Caki2 (cell line): ENCODE measurements around the gene SLC33A1. TPM values are rescaled to one million over a fixed set of nuclear protein-coding genes. Genes with fewer than 3 reads are reported as not detected.

ENCODE experiments used
- DNase-seq: peaks from one replicate; pipeline ENCODE4 v3.0.0-alpha.2; 2015; ENCODE audit warnings: low read depth
- in situ Hi-C: cut with HindIII; loops from 2 replicates; pipeline ENCODE4 v1.10.0; 2016; ENCODE audit warnings: low sequenced_read_pairs, low pct_unique_long_range_greater_than_20kb, mixed read lengths
- total RNA-seq: library from RNA; depleted of rRNA; stranded (reverse); fragments of >200 nt; shearing (Covaris generic); gene quantifications from 2 replicates; pipeline ENCODE4 v1.2.3, GENCODE V29; 2014; ENCODE audit warnings: low replicate concordance; rRNA removed

SLC33A1 gene
- total RNA-seq, 1 experiment from 2014 or later, result 34.1 TPM

DNA sequence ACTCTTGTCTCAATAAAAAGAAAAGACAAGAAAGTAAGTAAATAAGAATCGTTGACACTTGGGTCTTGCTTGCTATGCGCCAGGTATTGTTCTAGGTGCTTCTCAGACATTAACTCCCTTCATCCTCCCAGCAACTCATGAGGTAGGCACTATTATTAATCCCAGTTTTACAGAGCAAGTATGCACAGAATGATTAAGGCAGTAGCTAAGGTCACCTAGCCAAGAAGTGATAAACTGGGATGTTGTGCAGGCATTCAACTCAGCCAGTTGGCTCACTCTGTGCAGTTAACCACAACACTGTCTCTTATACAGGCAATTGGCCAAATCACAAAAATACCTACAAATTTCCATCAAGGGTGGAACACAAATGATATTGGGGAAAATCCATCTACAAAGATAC is 46.4 kb downstream of the SLC33A1 start:
- no peak for DNase-seq
- in situ Hi-C loops, result no loop called here

DNA sequence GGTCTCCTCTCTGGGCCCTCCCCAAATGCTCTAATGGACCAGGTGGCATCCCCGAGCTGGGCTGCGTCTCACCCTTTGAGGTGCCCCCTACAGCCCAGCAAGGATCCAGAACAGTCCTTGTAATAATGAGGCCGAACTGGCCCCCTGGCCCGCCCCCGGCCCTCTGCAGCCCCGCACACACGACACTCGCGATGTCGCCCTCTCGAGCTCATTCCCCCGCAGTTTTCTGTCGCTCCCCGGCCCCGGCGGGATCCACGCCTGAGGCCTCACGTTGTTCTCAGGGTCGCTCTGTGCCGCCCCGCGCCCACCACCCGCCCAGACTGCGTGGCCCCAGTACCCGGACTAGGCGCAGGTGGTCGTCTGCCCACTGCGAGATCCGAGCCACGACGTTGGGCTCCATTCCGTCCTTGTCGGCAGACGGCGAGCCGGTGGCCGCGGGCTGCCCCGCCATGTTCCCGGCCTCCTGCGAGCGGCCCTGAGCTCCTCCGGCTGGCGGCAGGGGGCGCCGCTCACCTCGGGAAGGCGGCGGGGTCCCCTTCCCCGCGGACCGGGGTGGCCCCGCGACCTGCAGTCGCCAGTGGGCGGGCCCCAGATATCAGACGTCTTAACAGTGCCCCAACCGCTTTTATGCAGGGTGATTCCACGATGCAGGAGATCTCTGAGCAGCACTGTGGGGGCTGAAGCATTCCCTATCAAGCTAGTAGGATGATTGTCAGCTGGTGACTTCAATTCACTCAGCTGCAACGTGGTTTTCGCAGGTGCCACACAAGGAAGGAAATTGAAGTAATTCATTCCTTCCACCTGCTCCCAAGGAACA is 48.2 kb downstream of the SLC33A1 start, which contains the start of gene C3orf33:
Gene C3orf33, minus strand, starts transcription at position 477 of the 817 bp plus-strand sequence. Its CDS starts 26 bp downstream, at position 451.
- in situ Hi-C loops, result no loop called here
- peak; percentile 86 for DNase-seq

DNA sequence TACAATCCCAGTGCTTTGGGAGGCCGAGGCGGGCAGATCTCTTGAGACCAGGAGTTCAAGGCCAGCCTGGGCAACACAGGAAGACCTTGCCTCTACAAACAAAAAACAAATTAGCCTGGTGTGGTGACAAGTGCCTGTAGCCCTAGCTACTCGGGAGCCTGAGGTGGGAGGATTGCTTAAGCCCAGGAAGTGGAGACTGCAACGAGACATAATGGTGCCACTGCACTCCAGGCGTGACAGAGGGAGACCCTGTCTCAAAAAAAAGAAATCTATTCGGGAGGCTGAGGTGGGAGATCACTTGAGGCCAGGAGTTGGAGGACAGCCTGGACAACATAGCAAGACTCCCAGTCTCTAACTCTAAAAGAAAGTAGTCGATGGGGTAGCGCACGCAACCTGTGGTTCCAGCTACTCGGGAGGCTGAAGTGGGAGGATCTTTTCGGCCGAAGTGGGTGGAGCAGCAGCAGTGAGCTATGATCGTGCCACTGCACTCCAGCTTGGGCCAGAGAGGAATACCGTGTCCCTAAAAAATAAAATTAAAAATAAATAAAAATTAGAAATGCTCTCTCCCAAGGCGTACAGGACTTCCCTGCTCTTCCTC is 48.9 kb downstream of the SLC33A1 start:
- in situ Hi-C loops, result no loop called here
- DNase-seq, result peak; percentile 51

DNA sequence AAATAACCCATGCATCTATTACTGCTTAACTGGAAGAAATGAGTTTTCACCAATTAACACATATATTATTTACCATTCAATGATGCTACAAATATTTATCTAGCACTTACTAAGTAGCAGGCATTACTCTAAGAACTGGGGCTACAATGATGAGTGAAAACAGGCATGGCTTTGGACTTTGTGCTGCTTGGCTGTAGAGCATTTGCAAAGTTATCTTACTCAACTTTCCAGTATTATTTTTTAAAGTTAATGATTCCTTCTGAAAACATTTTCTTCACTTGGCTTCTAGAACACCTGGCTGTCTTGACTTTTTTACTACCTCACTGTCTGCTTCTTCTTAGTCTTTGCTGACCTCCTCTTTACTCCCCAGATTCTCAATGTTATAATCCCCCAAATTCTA is 49.9 kb downstream of the SLC33A1 start:
- in situ Hi-C loops, result no loop called here

DNA sequence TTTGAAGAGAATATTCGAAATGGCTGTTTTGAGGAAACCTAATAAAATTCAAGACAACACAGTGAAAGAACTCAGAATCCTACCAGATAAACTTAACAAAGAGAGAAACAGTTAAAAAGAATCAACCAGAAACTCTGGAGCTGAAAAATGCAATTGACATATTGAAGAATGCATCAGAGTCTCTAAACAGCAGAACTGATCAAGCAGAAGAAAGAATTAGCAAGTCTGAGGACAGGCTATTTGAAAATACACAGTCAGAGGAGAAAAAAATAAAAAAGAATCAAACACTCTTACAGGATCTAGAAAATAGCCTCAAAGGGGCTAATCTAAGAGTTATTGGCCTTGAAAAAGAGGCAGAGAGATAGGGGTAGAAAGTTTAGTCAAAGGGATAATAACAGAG is 61.7 kb downstream of the SLC33A1 start:
- in situ Hi-C loops, result no loop called here
- DNase-seq, result no peak

More for the DNA sequence above, 49.9 kb downstream of the SLC33A1 start:
- no peak for DNase-seq

DNA sequence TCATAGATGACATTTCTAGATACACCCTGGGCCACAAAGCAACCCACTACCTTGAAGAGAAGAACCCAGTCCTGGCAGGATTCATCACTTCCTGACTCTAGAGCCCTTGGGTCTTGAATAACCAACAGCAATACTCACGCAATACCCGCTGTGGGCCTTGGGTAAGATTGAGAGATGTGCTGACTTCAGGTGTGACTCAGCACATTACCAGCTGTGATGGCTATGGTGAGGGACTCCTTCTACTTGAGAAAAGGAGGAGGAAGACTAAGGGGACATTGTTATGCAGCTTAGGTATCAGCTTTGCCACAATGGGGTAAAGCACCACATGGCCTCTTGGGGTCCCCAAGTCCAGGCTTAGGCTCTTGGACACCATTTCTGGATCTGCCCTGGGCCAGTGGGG is 63.0 kb downstream of the SLC33A1 start:
- in situ Hi-C loops, result no loop called here
- DNase-seq, result no peak

DNA sequence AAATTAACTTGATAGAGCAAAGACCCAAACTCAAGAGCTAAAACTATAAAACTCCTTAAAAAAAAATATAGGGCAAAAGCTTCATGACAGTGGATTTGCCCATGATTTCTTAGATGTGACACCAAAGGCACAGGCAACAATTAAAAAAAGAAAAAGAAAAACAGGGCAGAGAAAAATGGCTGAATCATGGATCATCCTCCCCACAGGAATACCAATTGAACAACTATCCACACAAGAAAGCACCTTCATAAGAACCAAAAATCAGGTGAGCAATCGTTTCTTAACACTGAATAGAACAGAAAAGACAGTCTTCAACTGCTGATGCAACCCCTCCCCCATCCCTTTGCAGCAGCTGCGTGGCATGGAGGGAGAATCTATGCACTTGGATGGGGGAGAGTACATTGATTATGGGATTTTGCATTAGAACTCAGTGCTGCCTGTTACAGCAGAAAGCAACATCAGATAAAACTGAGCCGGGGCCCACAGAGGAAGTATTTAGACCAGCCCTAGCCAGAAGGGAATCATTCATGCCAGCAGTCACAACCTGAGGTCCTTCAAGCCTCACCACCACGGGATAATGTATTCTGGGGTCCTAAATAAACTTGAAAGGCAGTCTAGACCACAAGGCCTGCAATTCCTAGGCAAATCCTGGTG is 63.8 kb downstream of the SLC33A1 start:
- in situ Hi-C loops, result no loop called here
- no peak for DNase-seq

DNA sequence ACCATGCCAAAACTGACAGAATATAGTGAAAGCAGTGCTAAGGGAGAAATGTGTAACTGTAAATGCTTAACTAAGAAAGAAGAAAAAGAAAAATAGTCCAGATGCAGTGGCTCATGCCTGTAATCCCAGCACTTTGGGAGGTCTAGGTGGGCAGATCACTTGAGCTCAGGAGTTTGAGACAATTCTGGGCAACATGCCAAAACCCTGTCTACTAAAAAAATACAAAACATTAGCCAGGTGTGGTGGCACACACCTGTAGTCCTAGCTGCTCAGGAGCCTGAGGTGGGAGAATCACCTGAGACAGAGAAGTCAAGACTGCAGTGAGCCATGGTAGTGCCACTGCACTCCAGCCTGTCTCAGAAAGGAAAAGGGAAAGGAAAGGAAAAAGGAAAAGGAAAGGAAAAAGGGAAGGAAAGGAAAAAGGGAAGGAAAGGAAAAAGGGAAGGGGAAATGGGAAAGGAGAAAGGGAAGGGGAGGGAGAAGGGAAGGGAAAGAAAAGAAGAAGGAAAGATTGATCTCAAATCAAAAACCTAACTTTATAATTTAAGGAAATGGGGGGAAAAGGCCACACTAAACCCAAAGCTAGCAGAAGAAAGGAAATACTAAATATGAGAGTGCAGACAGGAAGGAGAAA is 68.4 kb downstream of the SLC33A1 start:
- no peak for DNase-seq
- in situ Hi-C loops, result no loop called here

DNA sequence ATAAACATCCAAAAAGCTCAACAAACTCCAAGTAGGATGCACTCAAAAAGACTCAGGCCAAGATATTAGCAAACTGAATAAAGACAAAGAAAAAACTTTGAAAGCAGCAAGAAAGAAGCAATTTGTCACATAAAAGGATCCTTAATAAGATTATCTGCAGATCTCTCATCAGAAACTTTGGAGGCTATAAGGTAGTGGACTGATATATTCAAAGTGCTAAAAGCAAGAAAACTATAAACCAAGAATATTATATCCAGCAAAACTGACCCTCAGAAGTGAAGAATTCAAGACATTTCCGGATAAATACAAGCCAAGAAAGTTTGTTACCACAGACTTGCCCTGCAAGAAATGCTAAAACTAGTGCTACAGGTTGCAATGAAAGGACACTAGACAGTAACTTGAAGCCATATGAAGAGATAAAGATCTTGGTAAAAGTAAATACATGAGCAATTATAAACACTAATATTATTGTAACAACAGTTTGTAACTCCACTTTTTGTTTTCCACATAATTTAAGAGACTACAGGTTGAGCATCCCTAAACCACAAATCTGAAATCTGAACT is 71.8 kb downstream of the SLC33A1 start:
- in situ Hi-C loops, result no loop called here
- no peak for DNase-seq

DNA sequence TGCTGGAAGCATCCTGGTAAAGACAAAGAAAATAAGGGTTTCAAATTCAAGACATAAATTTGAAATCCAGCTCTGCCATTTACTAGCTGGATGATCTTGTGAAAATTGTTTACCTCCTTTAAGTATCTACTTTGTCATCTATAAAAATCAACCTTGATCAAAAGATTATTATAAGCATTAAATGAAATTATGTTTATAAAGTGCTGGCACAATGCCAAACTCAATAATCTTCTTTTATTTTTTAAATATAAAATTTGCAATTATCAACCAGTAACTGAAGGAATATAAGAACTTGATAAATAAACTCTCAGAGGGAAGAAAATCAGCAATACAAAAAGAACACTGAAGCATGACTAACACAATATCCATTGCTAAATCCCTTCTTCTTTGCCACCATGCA is 73.9 kb downstream of the SLC33A1 start:
- DNase-seq, result no peak
- in situ Hi-C loops, result no loop called here

DNA sequence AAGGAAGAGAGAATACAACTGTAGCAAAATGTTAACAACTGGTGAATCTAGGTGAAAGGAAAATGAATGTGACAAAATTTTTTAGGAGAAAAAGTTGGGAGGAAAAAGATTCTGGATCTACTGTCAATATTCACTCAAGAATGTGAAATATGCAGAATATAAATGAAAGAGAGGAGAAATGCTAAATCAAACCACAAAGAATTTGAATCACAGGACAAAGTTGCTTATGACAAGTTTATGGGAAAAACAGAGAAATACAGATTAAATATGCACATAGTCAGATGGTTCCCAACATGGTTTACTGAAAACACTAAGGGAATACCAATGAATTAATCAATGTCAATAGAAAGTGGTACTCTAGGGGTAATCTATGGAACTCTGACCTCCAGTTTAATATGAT is 75.8 kb downstream of the SLC33A1 start:
- in situ Hi-C loops, result no loop called here
- DNase-seq, result no peak

DNA sequence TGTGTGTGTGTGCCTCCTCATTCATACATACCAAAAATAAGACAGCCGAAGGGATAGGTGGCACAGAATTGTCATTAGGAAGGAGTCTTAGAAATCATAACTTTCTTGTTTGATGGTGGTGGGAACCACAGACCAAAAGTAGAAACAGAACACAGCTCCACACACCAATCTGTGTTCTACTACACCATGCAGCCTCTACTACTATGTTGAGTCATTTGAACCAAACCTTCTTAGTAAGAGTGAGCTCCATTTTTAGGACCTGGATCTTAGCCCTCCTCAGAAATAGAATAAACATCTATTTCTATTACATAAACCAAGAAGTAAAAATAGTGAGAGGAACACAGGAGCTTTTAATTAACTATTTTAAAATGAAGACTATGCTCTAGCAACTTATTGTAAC is 81.4 kb downstream of the SLC33A1 start:
- in situ Hi-C loops, result no loop called here
- DNase-seq, result no peak

DNA sequence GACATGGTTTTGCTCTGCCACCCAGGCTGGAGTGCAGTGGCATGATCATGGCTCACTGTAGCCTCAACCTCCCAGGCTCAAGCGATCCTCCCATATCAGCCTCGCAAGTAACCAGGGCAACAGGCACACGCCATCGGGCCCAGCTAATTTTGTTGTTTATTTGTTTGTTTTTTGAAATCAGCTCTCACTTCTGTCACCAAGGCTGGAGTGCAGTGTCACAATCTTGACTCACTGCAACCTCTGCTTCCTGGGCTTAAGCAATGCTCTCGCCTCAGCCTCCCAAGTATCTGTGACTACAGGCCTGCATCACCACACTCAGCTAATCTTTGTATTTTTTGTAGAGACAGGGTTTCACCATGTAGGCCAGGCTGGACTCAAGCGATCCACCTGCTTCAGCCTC is 83.1 kb downstream of the SLC33A1 start:
- no peak for DNase-seq
- in situ Hi-C loops, result no loop called here

Other genes starting within 250 kb of the SLC33A1 start
- gene PLCH1, start 109.4 kb downstream of the SLC33A1 start, total RNA-seq, result 2.7 and 5.6 TPM in 2 replicates
- gene C3orf33, start 48.1 kb downstream of the SLC33A1 start, total RNA-seq, result 2.7 and 6.7 TPM in 2 replicates
- gene GMPS, start 16.2 kb upstream of the SLC33A1 start, total RNA-seq, result 29.7 and 29.9 TPM in 2 replicates